ENCODE data around the gene CGB3.
"Not testable (repeated sequence)": the region's sequence is repeated elsewhere in the genome, so short reads cannot be mapped to it uniquely, and the experiment has no call there.

The CGB3 gene

GRCh38 chr19:49056902-49057596 is 32.9 kb upstream of the CGB3 start:
- not testable (repeated sequence) for H3K36me3 Mint-ChIP-seq; H3K9me3 Mint-ChIP-seq; ATAC-seq (replicated peaks); DNase-seq
- peak overlapping the region; percentile 16 for H3K27ac Mint-ChIP-seq
- peaks cover 24 to 33% of the 10 kb centered on the region in 2 donors for H3K4me1 Mint-ChIP-seq
- peak overlapping the region; percentile 78 to 86 for H3K4me3 Mint-ChIP-seq
- peaks cover 56 to 75% of the 10 kb centered on the region in 2 donors for H3K27me3 Mint-ChIP-seq

DNA sequence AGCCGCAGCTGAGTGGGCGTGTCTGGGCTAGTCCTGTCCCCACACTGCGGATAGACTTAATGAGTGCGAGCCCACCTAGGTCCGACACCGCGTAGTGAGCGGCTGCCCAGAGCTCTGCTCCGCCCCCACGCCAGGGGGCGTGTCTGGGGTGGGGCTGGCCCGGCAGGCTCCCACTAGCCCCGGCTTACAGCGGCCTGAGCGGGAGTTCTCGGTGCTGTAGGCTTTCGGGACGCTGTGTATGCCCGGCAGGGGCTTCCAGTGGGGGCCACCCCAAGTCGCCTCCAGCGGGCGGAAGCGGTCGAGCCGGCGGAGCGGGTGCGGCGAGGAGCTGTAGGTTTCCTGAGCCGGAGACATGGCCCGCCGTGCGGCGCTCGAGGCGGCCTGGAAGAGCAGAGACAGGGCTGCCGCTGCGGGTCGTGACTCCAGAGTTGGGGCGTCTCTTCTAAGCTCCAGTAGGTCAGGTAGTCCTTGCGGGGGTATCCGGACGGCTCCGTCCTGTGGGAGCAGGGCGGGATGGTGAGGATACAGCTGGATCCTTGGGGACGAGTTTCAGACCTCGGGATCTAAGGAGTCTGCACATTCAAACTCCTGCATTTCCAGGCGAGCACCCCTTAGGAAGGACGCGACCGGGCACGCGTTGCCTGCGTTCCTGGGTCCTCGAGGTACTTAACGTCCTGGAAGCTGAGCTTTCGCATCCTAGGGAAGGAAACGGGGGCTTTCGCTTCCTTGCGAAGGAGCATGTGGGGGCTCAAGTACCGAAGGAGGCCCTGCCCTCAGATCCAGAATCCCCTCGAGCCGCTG is 32.2 kb upstream of the CGB3 start:
- ATAC-seq (replicated peaks) (peak; percentile 78 to 83), DNase-seq (peak; percentile 35)
- no peaks in the 10 kb centered on the region for H3K36me3 Mint-ChIP-seq
- H3K27me3 Mint-ChIP-seq: peaks cover 52 to 70% of the 10 kb centered on the region in 2 donors
- H3K4me3 Mint-ChIP-seq: peak overlapping the region; percentile 78 to 86
- peak overlapping the region; percentile 16 for H3K27ac Mint-ChIP-seq
- peaks cover 0 to 2% of the 10 kb centered on the region in 2 donors for H3K9me3 Mint-ChIP-seq
- H3K4me1 Mint-ChIP-seq: peaks cover 22 to 33% of the 10 kb centered on the region in 2 donors

DNA sequence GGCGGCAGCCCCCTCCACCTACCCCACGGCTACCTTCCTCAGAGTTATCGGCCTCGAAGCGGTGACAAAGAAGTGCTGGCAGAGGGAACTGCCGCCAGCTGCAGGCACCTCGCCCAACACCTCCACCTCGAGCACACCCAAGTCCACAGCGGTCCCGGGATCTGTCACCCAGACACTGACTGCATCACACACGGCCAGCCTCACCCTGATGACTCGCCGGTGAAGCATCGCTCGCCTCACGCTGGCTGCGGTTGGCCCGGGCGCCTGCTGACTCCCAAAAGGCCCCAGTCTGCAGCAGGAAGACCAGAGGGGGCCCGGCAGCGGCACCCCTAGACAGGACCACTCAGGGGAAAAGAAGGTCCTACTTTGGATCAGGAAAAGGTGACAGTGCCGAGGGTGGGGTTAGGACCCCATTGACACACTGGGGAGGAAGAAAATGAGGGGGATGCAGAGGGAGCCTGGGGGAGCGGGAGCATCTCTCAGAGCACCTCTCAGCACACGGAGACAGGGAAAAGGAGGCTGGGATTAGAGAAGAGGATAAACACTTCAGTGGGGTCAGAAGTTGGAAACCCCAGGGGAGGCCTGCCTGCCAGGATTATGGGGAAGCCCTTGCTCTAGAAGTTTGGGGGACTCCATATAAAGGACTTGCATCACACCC is 26.4 kb upstream of the CGB3 start:
- not testable (repeated sequence) for H3K27ac Mint-ChIP-seq; H3K4me1 Mint-ChIP-seq; ATAC-seq (replicated peaks); H3K4me3 Mint-ChIP-seq; H3K36me3 Mint-ChIP-seq; H3K9me3 Mint-ChIP-seq; DNase-seq
- peaks cover 18 to 26% of the 10 kb centered on the region in 2 donors for H3K27me3 Mint-ChIP-seq

DNA sequence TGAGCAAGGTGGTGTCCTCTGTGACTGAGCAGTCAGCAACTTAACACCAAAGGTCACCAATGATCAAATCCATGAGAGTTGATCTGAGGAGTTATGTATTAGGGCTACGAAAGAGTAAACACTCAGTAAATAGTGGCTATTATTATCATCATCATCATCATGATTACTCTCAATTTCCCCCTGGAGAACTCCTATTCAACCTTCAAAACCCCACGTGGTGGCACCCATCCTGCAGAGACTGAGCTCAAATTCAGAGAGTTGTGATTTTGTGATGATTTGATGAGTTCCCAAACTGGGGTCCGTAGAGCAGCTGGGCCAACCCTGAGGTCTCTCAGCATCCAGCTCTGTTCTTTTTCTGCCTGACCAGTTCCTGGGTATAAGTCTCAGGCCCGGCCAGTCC is 25.7 kb upstream of the CGB3 start:
- ATAC-seq (replicated peaks); H3K27ac Mint-ChIP-seq; DNase-seq; H3K9me3 Mint-ChIP-seq; H3K4me3 Mint-ChIP-seq; H3K4me1 Mint-ChIP-seq; H3K36me3 Mint-ChIP-seq: not testable (repeated sequence)
- peaks cover 14 to 19% of the 10 kb centered on the region in 2 donors for H3K27me3 Mint-ChIP-seq

DNA sequence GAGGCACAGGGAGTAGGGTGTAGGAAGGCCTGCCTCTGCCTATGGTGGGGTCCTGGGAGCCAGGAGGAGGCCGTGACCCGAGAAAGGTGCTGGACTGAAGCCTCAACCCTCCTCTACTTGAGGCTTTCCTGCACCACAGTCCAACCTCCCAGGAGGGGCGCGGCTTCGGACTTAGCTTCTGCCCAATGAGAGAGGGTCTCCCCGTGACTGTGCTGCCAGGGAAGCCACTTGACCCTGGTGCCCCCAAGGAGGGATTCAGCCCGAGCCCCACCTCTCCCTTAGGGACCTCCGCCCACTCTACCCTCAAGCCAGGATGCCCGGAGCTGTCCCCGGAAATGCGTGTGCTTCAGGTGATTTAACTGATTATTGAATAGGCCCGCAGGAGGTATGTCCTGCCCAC is 24.9 kb upstream of the CGB3 start, which contains the start of gene CGB8:
Gene CGB8 (minus strand): TSS at position 101 of the 400 bp plus-strand sequence. CDS start 372 bp downstream, outside the sequence.
- not testable (repeated sequence) for H3K4me1 Mint-ChIP-seq; H3K4me3 Mint-ChIP-seq; H3K9me3 Mint-ChIP-seq; DNase-seq; H3K27ac Mint-ChIP-seq; ATAC-seq (replicated peaks); H3K36me3 Mint-ChIP-seq
- H3K27me3 Mint-ChIP-seq: peaks cover 12 to 15% of the 10 kb centered on the region in 2 donors

DNA sequence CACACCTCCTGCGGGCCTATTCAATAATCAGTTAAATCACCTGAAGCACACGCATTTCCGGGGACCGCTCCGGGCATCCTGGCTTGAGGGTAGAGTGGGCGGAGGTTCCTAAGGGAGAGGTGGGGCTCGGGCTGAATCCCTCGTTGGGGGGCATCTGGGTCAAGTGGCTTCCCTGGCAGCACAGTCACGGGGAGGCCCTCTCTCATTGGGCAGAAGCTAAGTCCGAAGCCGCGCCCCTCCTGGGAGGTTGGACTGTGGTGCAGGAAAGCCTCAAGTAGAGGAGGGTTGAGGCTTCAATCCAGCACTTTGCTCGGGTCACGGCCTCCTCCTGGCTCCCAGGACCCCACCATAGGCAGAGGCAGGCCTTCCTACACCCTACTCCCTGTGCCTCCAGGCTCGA is 19.4 kb upstream of the CGB3 start, which contains the start of gene CGB5:
Gene CGB5 (plus strand): TSS at position 301 of the 400 bp plus-strand sequence. CDS start 362 bp downstream, outside the sequence.
- H3K4me3 Mint-ChIP-seq; H3K9me3 Mint-ChIP-seq; DNase-seq; ATAC-seq (replicated peaks); H3K4me1 Mint-ChIP-seq; H3K27ac Mint-ChIP-seq; H3K36me3 Mint-ChIP-seq: not testable (repeated sequence)
- H3K27me3 Mint-ChIP-seq: peaks cover 8 to 10% of the 10 kb centered on the region in 2 donors

DNA sequence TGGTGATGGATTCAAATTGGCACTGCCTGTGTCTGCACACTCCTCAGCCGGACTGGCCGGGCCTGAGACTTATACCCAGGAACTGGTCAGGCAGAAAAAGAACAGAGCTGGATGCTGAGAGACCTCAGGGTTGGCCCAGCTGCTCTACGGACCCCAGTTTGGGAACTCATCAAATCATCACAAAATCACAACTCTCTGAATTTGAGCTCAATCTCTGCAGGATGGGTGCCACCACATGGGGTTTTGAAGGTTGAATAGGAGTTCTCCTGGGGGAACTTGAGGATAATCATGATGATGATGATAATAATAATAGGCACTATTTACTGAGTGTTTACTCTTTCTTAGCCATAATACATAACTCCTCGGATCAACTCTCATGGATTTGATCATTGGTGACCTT is 18.5 kb upstream of the CGB3 start:
- H3K27me3 Mint-ChIP-seq: peaks cover 8 to 10% of the 10 kb centered on the region in 2 donors

GRCh38 chr19:49042177-49042576 is 18.0 kb upstream of the CGB3 start:
- DNase-seq: no peak
- Mint-ChIP-seq H3K9me3 (no peaks in the 10 kb centered on the region), H3K27me3 (peaks cover 8 to 10% of the 10 kb centered on the region in 2 donors), H3K4me3 (no peak overlapping the region), H3K4me1 (no peaks in the 10 kb centered on the region), H3K36me3 (no peaks in the 10 kb centered on the region), H3K27ac (no peak overlapping the region)
- no peak for ATAC-seq (replicated peaks)

More for the DNA sequence above, 18.5 kb upstream of the CGB3 start:
- not testable (repeated sequence) for H3K4me1 Mint-ChIP-seq; DNase-seq; ATAC-seq (replicated peaks); H3K4me3 Mint-ChIP-seq; H3K9me3 Mint-ChIP-seq; H3K36me3 Mint-ChIP-seq; H3K27ac Mint-ChIP-seq

DNA sequence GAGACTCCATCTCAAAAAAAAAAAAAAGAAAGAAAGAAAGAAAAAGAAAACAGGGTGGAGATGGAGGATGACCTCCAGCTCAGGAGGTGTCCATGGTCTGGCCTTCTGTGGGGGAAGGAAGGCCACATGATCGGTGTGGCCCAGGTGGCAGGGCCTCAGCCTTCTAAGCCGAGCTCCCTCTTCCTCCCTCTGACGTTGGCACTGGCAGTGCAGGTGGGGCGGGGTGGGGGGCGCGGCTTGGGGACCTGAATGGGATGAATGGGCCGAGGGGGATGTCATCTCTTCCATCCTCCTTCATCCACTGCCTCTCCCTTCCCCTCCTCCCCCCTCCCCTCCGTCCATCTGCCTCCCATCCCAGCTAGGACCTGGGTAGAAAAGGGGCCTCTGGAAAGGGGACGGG is 15.6 kb upstream of the CGB3 start:
- not testable (repeated sequence) for H3K36me3 Mint-ChIP-seq; H3K4me1 Mint-ChIP-seq; H3K4me3 Mint-ChIP-seq; H3K9me3 Mint-ChIP-seq; ATAC-seq (replicated peaks); H3K27ac Mint-ChIP-seq; DNase-seq
- H3K27me3 Mint-ChIP-seq: peaks cover 16 to 22% of the 10 kb centered on the region in 2 donors

DNA sequence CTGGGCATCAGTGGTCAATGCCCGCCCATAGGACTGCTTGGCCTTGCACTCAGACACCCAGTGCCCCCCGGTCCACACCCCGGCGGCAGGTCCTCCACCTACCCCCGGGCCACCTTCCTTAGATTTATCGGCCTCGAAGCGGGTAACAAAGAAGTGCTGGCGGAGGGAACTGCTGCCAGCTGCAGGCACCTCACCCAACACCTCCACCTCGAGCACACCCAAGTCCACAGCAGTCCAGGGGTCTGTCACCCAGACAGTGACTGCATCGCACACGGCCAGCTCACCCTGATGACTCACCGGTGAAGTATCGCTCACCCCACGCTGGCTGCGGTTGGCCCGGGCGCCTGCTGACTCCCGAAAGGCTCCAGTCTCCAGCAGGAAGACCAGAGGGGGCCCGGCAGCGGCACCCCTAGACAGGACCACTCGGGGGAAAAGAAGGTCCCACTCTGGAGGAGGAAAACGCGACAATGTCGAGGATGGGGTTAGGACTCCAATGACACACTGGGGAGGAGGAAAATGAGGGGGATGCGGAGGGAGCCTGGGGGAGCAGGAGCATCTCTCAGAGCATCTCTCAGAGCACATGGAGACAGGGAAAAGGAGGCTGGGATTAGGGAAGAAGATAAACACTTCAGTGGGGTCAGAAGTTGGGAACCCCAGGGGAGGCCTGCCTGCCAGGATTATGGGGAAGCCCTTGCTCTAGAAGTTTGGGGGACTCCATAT is 14.6 kb upstream of the CGB3 start:
- peaks cover 18 to 27% of the 10 kb centered on the region in 2 donors for H3K27me3 Mint-ChIP-seq
- DNase-seq; H3K4me1 Mint-ChIP-seq; ATAC-seq (replicated peaks); H3K9me3 Mint-ChIP-seq; H3K27ac Mint-ChIP-seq; H3K4me3 Mint-ChIP-seq; H3K36me3 Mint-ChIP-seq: not testable (repeated sequence)

- not testable (repeated sequence) for H3K36me3 Mint-ChIP-seq; H3K27ac Mint-ChIP-seq; DNase-seq; H3K4me3 Mint-ChIP-seq; H3K9me3 Mint-ChIP-seq; ATAC-seq (replicated peaks); H3K4me1 Mint-ChIP-seq
- peaks cover 18 to 26% of the 10 kb centered on the region in 2 donors for H3K27me3 Mint-ChIP-seq
Observed at GRCh38 chr19:49038111-49038510, 14.0 kb upstream of the CGB3 start.

- not testable (repeated sequence) for H3K4me1 Mint-ChIP-seq, H3K4me3 Mint-ChIP-seq, H3K27ac Mint-ChIP-seq, H3K36me3 Mint-ChIP-seq, H3K9me3 Mint-ChIP-seq, DNase-seq
- H3K27me3 Mint-ChIP-seq: peaks cover 14 to 22% of the 10 kb centered on the region in 2 donors
- peak; percentile 23 to 34 for ATAC-seq (replicated peaks)
Observed at GRCh38 chr19:49036815-49037214, 12.7 kb upstream of the CGB3 start, which contains the start of gene CGB1. TSS of gene CGB1 (minus strand) at chr19:49036895. CDS start at chr19:49036711, 184 bp downstream.

DNA sequence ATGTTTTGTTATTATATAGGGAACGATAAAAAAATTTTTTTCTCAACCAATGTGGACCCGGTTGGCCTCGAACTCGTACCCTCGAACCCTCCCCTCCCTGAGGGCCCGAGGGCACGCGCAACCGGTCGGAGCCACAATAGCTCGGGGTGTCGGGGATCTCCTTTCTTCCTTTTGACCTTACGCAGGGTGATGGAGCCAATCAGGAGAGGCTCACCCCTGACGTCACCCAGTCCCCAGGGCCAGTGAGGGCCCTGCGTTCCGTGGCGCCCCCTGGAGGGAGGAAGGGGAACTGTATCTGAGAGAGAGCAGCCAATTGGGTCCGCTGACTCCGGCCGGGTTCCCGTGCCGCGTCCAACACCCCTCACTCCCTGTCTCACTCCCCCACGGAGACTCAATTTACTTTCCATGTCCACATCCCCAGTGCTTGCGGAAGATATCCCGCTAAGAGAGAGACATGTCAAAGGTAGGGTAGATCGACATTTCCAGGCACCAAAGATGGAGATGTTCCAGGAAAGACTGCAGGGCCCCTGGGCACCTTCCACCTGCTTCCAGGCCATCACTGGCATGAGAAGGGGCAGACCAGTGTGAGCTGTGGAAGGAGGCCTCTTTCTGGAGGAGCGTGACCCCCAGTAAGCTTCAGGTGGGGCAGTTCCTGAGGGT is 7.6 kb upstream of the CGB3 start, which contains the start of gene CGB2:
Gene CGB2 (plus strand): TSS at position 249 of the 660 bp plus-strand sequence. CDS start 206 bp downstream, at position 455.
- Mint-ChIP-seq H3K27ac (peak within 1 kb of the TSS; percentile 86), H3K4me3 (peak within 1 kb of the TSS; percentile 25 to 39), H3K27me3 (peaks cover 17 to 42% of the 10 kb centered on the region in 2 donors)
- ATAC-seq (replicated peaks) (peak; percentile 59 to 64), DNase-seq (peak; percentile 54)
- H3K4me1 Mint-ChIP-seq, H3K36me3 Mint-ChIP-seq, H3K9me3 Mint-ChIP-seq: not testable (repeated sequence)

All from stimulated activated naive B cell treated with anti-CD40 and anti-IgM and Interleukin-4, amounts not matched to agents 10 μg/mL and 1 μg/mL and 100 μg/mL, for 72 hours (primary cell).